ENCODE data around the gene STK32B.
A peak's percentile ranks its signal among the peaks of the same experiment; 100 is the strongest.

STK32B gene

GRCh38 chr4:5409237-5409636 is 358.0 kb downstream of the STK32B start:
- no peak for DNase-seq

- DNase-seq = peak; percentile 51
Observed at GRCh38 chr4:5409972-5410618, 358.8 kb downstream of the STK32B start.

GRCh38 chr4:5412296-5412695 is 361.0 kb downstream of the STK32B start:
- no peak for DNase-seq

- DNase-seq = no peak
Observed at GRCh38 chr4:5412751-5413150, 361.5 kb downstream of the STK32B start.

GRCh38 chr4:5416637-5417036 is 365.4 kb downstream of the STK32B start:
- no peak for DNase-seq

- no peak for DNase-seq
Observed at GRCh38 chr4:5420266-5420665, 369.0 kb downstream of the STK32B start.

- no peak for DNase-seq
Observed at GRCh38 chr4:5421416-5421815, 370.1 kb downstream of the STK32B start.

GRCh38 chr4:5422195-5422594 is 370.9 kb downstream of the STK32B start:
- no peak for DNase-seq

GRCh38 chr4:5423670-5424069 is 372.4 kb downstream of the STK32B start:
- no peak for DNase-seq

GRCh38 chr4:5424211-5424610 is 372.9 kb downstream of the STK32B start:
- DNase-seq = no peak

GRCh38 chr4:5424901-5425300 is 373.6 kb downstream of the STK32B start:
- DNase-seq = no peak

- DNase-seq = no peak
Observed at GRCh38 chr4:5429747-5430146, 378.5 kb downstream of the STK32B start.

GRCh38 chr4:5433196-5433595 is 381.9 kb downstream of the STK32B start:
- no peak for DNase-seq

GRCh38 chr4:5435201-5435600 is 383.9 kb downstream of the STK32B start:
- no peak for DNase-seq

- DNase-seq = no peak
Observed at GRCh38 chr4:5435823-5436222, 384.5 kb downstream of the STK32B start.

- peak; percentile 42 for DNase-seq
Observed at GRCh38 chr4:5443976-5444802, 392.9 kb downstream of the STK32B start.

- DNase-seq = no peak
Observed at GRCh38 chr4:5444918-5445517, 393.7 kb downstream of the STK32B start.

- no peak for DNase-seq
Observed at GRCh38 chr4:5446595-5447226, 395.4 kb downstream of the STK32B start.

GRCh38 chr4:5447755-5448154 is 396.5 kb downstream of the STK32B start:
- DNase-seq = no peak

GRCh38 chr4:5448221-5448620 is 396.9 kb downstream of the STK32B start:
- no peak for DNase-seq

- DNase-seq = no peak
Observed at GRCh38 chr4:5451243-5451642, 400.0 kb downstream of the STK32B start.

- no peak for DNase-seq
Observed at GRCh38 chr4:5452156-5452555, 400.9 kb downstream of the STK32B start.

GRCh38 chr4:5455003-5455585 is 403.8 kb downstream of the STK32B start:
- no peak for DNase-seq
